Measurements from ENCODE around the gene ADAMTS1. TPM values are rescaled to one million over a fixed set of nuclear protein-coding genes. Genes with fewer than 3 reads are reported as not detected.

The ADAMTS1 gene
- total and polyA plus RNA-seq, 2 donors from 2014 or later = 16.0 to 343 TPM

- Histone ChIP-seq H3K4me1 (ENCODE audit: control insufficient read depth in 2 of 3, insufficient read depth in 2 of 3, low read depth in 1 of 3, low read length in 3 of 3) (no peaks in the 10 kb centered on the region), H3K36me3 (ENCODE audit: control insufficient read depth in 2 of 3, insufficient read depth in 3 of 3, low read length in 3 of 3) (peaks cover 4 to 22% (median 14%) of the 10 kb centered on the region in 3 donors), H3K27me3 (ENCODE audit: control insufficient read depth, insufficient read depth, low read length) (no peaks in the 10 kb centered on the region), H3K9ac (ENCODE audit: low read length in 3 of 3) (no peak overlapping the region), H3K4me3 (ENCODE audit: low read length in 3 of 3) (no peak overlapping the region), H3K27ac (ENCODE audit: low read depth in 2 of 2, low read length in 2 of 2) (no peak overlapping the region), H3K9me3 (ENCODE audit: control insufficient read depth in 2 of 3, insufficient read depth in 1 of 3, low read length in 3 of 3) (no peaks in the 10 kb centered on the region)
- no peak for FAIRE-seq
- no peak for DNase-seq
- intact Hi-C loops (cut with DNase I) = no loop called here
- no peak for TF ChIP-seq CTCF (IDR thresholded peaks at IDR 0.05; ENCODE audit: borderline replicate concordance, extremely low read depth, insufficient read depth)
Measured at GRCh38 chr21:26833460-26833939, 11.7 kb downstream of the ADAMTS1 start.

- DNase-seq = no peak
- no peak for FAIRE-seq
- no peaks in the 10 kb centered on the region for H3K4me1 ChIP-seq (ENCODE audit: control insufficient read depth in 2 of 3, insufficient read depth in 2 of 3, low read depth in 1 of 3, low read length in 3 of 3)
- intact Hi-C loops (cut with DNase I) = no loop called here
- no peaks in the 10 kb centered on the region for H3K9me3 ChIP-seq (ENCODE audit: control insufficient read depth in 2 of 3, insufficient read depth in 1 of 3, low read length in 3 of 3)
- no peak overlapping the region for H3K4me3 ChIP-seq (ENCODE audit: low read length in 3 of 3)
- TF ChIP-seq CTCF (IDR thresholded peaks at IDR 0.05; ENCODE audit: borderline replicate concordance, extremely low read depth, insufficient read depth) = no peak
- H3K27me3 ChIP-seq (ENCODE audit: control insufficient read depth, insufficient read depth, low read length) = no peaks in the 10 kb centered on the region
- H3K9ac ChIP-seq (ENCODE audit: low read length in 3 of 3) = no peak overlapping the region
- peaks cover 2 to 17% (median 10%) of the 10 kb centered on the region in 3 donors for H3K36me3 ChIP-seq (ENCODE audit: control insufficient read depth in 2 of 3, insufficient read depth in 3 of 3, low read length in 3 of 3)
- H3K27ac ChIP-seq (ENCODE audit: low read depth in 2 of 2, low read length in 2 of 2) = no peak overlapping the region
Measured at GRCh38 chr21:26833011-26833410, 12.2 kb downstream of the ADAMTS1 start.

- FAIRE-seq = no peak
- H3K4me1 ChIP-seq (ENCODE audit: control insufficient read depth in 2 of 3, insufficient read depth in 2 of 3, low read depth in 1 of 3, low read length in 3 of 3) = no peaks in the 10 kb centered on the region
- H3K9ac ChIP-seq (ENCODE audit: low read length in 3 of 3) = no peak overlapping the region
- peaks cover 0 to 12% (median 6%) of the 10 kb centered on the region in 3 donors for H3K36me3 ChIP-seq (ENCODE audit: control insufficient read depth in 2 of 3, insufficient read depth in 3 of 3, low read length in 3 of 3)
- H3K27ac ChIP-seq (ENCODE audit: low read depth in 2 of 2, low read length in 2 of 2) = no peak overlapping the region
- no peak for DNase-seq
- TF ChIP-seq CTCF (IDR thresholded peaks at IDR 0.05; ENCODE audit: borderline replicate concordance, extremely low read depth, insufficient read depth) = no peak
- intact Hi-C loops (cut with DNase I) = no loop called here
- H3K9me3 ChIP-seq (ENCODE audit: control insufficient read depth in 2 of 3, insufficient read depth in 1 of 3, low read length in 3 of 3) = no peaks in the 10 kb centered on the region
- H3K27me3 ChIP-seq (ENCODE audit: control insufficient read depth, insufficient read depth, low read length) = no peaks in the 10 kb centered on the region
- H3K4me3 ChIP-seq (ENCODE audit: low read length in 3 of 3) = no peak overlapping the region
Measured at GRCh38 chr21:26832546-26832945, 12.7 kb downstream of the ADAMTS1 start.

- TF ChIP-seq CTCF (IDR thresholded peaks at IDR 0.05; ENCODE audit: borderline replicate concordance, extremely low read depth, insufficient read depth) = no peak
Measured at GRCh38 chr21:26826801-26827200, 18.4 kb downstream of the ADAMTS1 start.

More at GRCh38 chr21:26826801-26827200, 18.4 kb downstream of the ADAMTS1 start:
- Histone ChIP-seq H3K27me3 (ENCODE audit: control insufficient read depth, insufficient read depth, low read length) (no peaks in the 10 kb centered on the region), H3K36me3 (ENCODE audit: control insufficient read depth in 2 of 3, insufficient read depth in 3 of 3, low read length in 3 of 3) (no peaks in the 10 kb centered on the region), H3K27ac (ENCODE audit: low read depth in 2 of 2, low read length in 2 of 2) (no peak overlapping the region), H3K9ac (ENCODE audit: low read length in 3 of 3) (no peak overlapping the region), H3K4me3 (ENCODE audit: low read length in 3 of 3) (no peak overlapping the region), H3K4me1 (ENCODE audit: control insufficient read depth in 2 of 3, insufficient read depth in 2 of 3, low read depth in 1 of 3, low read length in 3 of 3) (no peaks in the 10 kb centered on the region), H3K9me3 (ENCODE audit: control insufficient read depth in 2 of 3, insufficient read depth in 1 of 3, low read length in 3 of 3) (no peaks in the 10 kb centered on the region)
- intact Hi-C loops (cut with DNase I) = no loop called here
- FAIRE-seq (no peak), DNase-seq (no peak)

All from kidney (tissue), 14 donors.